Stimulated activated CD8-positive, alpha-beta memory T cell treated with anti-CD3 and anti-CD28 coated beads, Interleukin-12 subunit alpha, Interleukin-12 subunit beta, amount 100 ng/mL, for 1 hour (primary cell): ENCODE results near the gene TEX22.
"Not testable (repeated sequence)": the region's sequence is repeated elsewhere in the genome, so short reads cannot be mapped to it uniquely, and the experiment has no call there.

Source experiments
- DNase-seq: peaks from one replicate; pipeline ENCODE4 v3.0.0-alpha.2; 2020; ENCODE audit warnings: low read depth

TEX22 gene

GRCh38 chr14:105398044-105398725, at the start of gene TEX22:
Gene TEX22, plus strand, starts transcription at chr14:105398538. Its CDS starts 803 bp downstream, at chr14:105399341.
- DNase-seq = peak; percentile 88

- DNase-seq = no peak
These were observed 49.2 kb upstream of the TEX22 start for GRCh38 chr14:105348945-105349699.

GRCh38 chr14:105349992-105350391, 48.3 kb upstream of the TEX22 start:
- no peak for DNase-seq

GRCh38 chr14:105350450-105351244, 47.7 kb upstream of the TEX22 start:
- DNase-seq = no peak

GRCh38 chr14:105351410-105351809, 46.9 kb upstream of the TEX22 start:
- DNase-seq = no peak

- peak; percentile 77 for DNase-seq
These were observed 46.2 kb upstream of the TEX22 start for GRCh38 chr14:105351920-105352851.

- no peak for DNase-seq
These were observed 45.2 kb upstream of the TEX22 start for GRCh38 chr14:105353136-105353535.

- no peak for DNase-seq
These were observed 43.8 kb upstream of the TEX22 start for GRCh38 chr14:105354541-105354940.

- DNase-seq = no peak
These were observed 43.2 kb upstream of the TEX22 start for GRCh38 chr14:105355049-105355575.

GRCh38 chr14:105355850-105356604, 42.3 kb upstream of the TEX22 start:
- no peak for DNase-seq

- DNase-seq = no peak
These were observed 41.4 kb upstream of the TEX22 start for GRCh38 chr14:105356927-105357326.

GRCh38 chr14:105357626-105358025, 40.7 kb upstream of the TEX22 start:
- DNase-seq = no peak

- no peak for DNase-seq
These were observed 40.0 kb upstream of the TEX22 start for GRCh38 chr14:105358140-105358846.

GRCh38 chr14:105358943-105359342, 39.4 kb upstream of the TEX22 start:
- no peak for DNase-seq

GRCh38 chr14:105361412-105361811, 36.9 kb upstream of the TEX22 start:
- not testable (repeated sequence) for DNase-seq

GRCh38 chr14:105363847-105364708, 34.3 kb upstream of the TEX22 start:
- DNase-seq = no peak

GRCh38 chr14:105365101-105365500, 33.2 kb upstream of the TEX22 start:
- DNase-seq = no peak

GRCh38 chr14:105365681-105366080, 32.7 kb upstream of the TEX22 start:
- no peak for DNase-seq
